ENCODE data around the gene LIMS1. TPM values are rescaled to one million over a fixed set of nuclear protein-coding genes. Genes with fewer than 3 reads are reported as not detected.

Gene LIMS1
- total and polyA plus RNA-seq, 2 experiments from 2014 or later, result 82.0 to 122 TPM

DNA sequence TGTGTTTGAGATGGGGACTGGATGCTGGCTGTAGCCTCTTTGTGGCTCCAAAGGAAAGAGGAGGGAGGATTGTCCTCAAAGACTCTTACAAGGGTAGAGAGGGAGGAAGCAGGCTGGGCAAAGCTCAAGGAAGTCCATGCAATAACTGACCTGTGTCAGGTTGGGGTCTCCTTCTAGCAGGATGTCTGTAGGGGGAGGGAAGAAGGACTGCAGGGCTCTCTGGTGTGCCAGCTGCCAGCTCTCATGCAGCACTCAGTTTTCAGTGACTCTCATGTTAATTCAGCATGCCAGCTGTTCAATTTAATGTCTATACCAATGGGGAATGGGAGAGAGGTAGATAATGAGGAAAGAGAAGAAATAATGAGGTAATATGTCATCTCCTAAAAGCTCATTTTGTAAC, 99.7 kb downstream of the LIMS1 start:
- H3K27me3 ChIP-seq (replicated peaks; ENCODE audit: insufficient read depth), result no peaks in the 10 kb centered on the region
- H3K36me3 ChIP-seq (ENCODE audit: low read depth), result no peaks in the 10 kb centered on the region
- H3K79me2 ChIP-seq (ENCODE audit: insufficient read depth), result peaks cover 86% of the 10 kb centered on the region
- peaks cover 28% of the 10 kb centered on the region for H3K4me1 ChIP-seq (ENCODE audit: insufficient read depth)
- H3K4me3 ChIP-seq, result no peak overlapping the region
- H3K4me2 ChIP-seq (ENCODE audit: unreplicated experiment), result no peak overlapping the region
- no peak overlapping the region for H2AFZ ChIP-seq
- no peaks in the 10 kb centered on the region; the same call in none of the 2 replicates for H4K20me1 ChIP-seq (ENCODE audit: insufficient read depth)
- in situ Hi-C loops (cut with MboI), result no loop called here
- TF ChIP-seq EZH2 (IDR thresholded peaks at IDR 0.05; ENCODE audit: insufficient read depth, poor library complexity, severe bottlenecking), result no peak
- TF ChIP-seq EZH2phosphoT487 (IDR thresholded peaks at IDR 0.05; ENCODE audit: insufficient read depth, low read depth), result no peak
- DNase-seq, result no peak
- H3K27ac ChIP-seq, result no peak overlapping the region
- no peaks in the 10 kb centered on the region for H3K9me2 ChIP-seq (ENCODE audit: insufficient read depth)
- H3K9me3 ChIP-seq (ENCODE audit: low read depth), result no peaks in the 10 kb centered on the region
- peaks cover 27% of the 10 kb centered on the region for H3F3A ChIP-seq (ENCODE audit: insufficient read depth)
- no peak overlapping the region for H3K9ac ChIP-seq

DNA sequence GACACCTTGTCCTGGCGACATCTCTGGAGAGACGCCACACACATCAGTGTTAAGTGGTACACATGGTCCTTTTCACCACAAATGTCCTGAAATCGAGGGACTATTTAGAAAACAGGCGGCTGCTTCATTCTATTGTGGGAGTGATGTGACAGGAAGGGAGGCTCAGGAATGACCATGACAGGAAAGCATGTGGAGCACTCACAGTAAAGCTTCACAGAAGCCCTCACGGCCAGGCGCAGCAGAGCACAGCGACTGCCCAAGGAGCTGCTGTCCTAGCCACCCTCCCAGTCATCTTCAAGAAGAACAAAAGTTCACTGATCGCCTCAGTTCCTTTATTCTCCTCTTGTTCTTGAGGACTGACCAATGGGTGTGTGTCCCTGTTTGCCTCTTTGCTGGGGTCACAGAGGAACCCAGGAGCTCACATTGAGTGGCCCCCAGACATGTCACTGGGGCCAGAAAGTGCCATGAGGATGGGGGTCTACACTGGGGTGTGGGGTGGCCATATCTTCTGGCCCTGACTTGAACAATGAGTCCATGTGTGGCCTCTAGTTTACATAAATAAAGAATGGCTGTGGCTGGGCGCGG, 100.4 kb downstream of the LIMS1 start:
- peaks cover 84% of the 10 kb centered on the region for H3K79me2 ChIP-seq (ENCODE audit: insufficient read depth)

DNA sequence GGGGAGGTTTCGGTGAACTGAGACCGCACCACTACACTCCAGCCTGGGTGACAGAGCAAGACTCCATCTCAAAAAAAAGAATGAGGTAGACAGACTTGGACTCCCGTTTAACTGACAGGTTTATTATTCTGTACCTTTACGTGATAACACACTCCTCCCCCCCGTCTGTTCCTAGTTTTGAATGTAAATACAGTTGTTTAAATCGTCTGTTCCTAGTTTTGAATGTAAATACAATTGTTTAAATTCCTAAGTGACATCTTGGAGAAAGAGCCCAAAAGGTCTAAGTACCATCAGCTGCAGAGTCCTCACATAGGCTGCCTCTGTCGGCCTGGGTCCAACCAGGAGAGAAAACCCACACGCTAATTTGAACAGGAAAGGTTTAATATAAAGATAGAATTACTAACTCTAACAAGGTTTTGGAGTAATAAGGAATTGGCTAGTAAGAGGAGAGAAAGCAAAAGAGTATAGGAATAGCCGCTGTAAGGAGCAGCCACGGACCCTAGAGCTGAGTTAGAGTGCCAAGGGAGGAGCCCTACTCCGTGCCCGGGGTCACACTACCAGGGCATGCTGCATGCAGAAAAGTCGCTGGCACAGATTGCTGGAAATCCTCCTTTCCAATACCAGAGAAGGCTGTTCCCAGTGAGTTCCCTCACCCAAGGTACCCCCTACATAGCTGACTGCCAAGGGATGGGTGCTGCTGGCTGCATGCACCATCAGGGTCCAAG, 101.5 kb downstream of the LIMS1 start:
- Histone ChIP-seq H3F3A (ENCODE audit: insufficient read depth) (peaks cover 44% of the 10 kb centered on the region), H3K9ac (no peak overlapping the region), H3K27me3 (replicated peaks; ENCODE audit: insufficient read depth) (no peaks in the 10 kb centered on the region), H3K36me3 (ENCODE audit: low read depth) (no peaks in the 10 kb centered on the region), H4K20me1 (ENCODE audit: insufficient read depth) (no peaks in the 10 kb centered on the region; the same call in none of the 2 replicates), H3K9me3 (ENCODE audit: low read depth) (no peaks in the 10 kb centered on the region), H3K4me3 (no peak overlapping the region), H3K9me2 (ENCODE audit: insufficient read depth) (no peaks in the 10 kb centered on the region), H3K4me1 (ENCODE audit: insufficient read depth) (peaks cover 43% of the 10 kb centered on the region), H3K27ac (no peak overlapping the region), H3K4me2 (ENCODE audit: unreplicated experiment) (no peak overlapping the region), H2AFZ (no peak overlapping the region), H3K79me2 (ENCODE audit: insufficient read depth) (peaks cover 76% of the 10 kb centered on the region)
- WGBS, 2 experiments (ENCODE audit: low coverage in 1 of 2, low lambda C conversion rate in 2 of 2, missing lambda C conversion rate in 2 of 2), result 66 to 70% methylated on average over 13 of the region's 13 CpGs
- TF ChIP-seq EZH2 (IDR thresholded peaks at IDR 0.05; ENCODE audit: insufficient read depth, poor library complexity, severe bottlenecking), result no peak
- TF ChIP-seq EZH2phosphoT487 (IDR thresholded peaks at IDR 0.05; ENCODE audit: insufficient read depth, low read depth), result no peak
- no peak for DNase-seq
- in situ Hi-C loops (cut with MboI), result no loop called here

More for the DNA sequence above, 100.4 kb downstream of the LIMS1 start:
- no peak overlapping the region for H3K27ac ChIP-seq
- H2AFZ ChIP-seq, result no peak overlapping the region
- TF ChIP-seq EZH2 (IDR thresholded peaks at IDR 0.05; ENCODE audit: insufficient read depth, poor library complexity, severe bottlenecking) (no peak), EZH2phosphoT487 (IDR thresholded peaks at IDR 0.05; ENCODE audit: insufficient read depth, low read depth) (no peak)
- H3K4me1 ChIP-seq (ENCODE audit: insufficient read depth), result peaks cover 35% of the 10 kb centered on the region
- no peaks in the 10 kb centered on the region for H3K27me3 ChIP-seq (replicated peaks; ENCODE audit: insufficient read depth)
- no peak overlapping the region for H3K4me2 ChIP-seq (ENCODE audit: unreplicated experiment)
- in situ Hi-C loops (cut with MboI), result no loop called here
- no peaks in the 10 kb centered on the region for H3K9me3 ChIP-seq (ENCODE audit: low read depth)
- H3K36me3 ChIP-seq (ENCODE audit: low read depth), result no peaks in the 10 kb centered on the region
- 71 to 72% methylated on average over 10 of the region's 10 CpGs for WGBS, 2 experiments (ENCODE audit: low coverage in 1 of 2, low lambda C conversion rate in 2 of 2, missing lambda C conversion rate in 2 of 2)
- DNase-seq, result no peak
- H3K4me3 ChIP-seq, result no peak overlapping the region
- H3K9ac ChIP-seq, result no peak overlapping the region
- no peaks in the 10 kb centered on the region for H3K9me2 ChIP-seq (ENCODE audit: insufficient read depth)
- peaks cover 33% of the 10 kb centered on the region for H3F3A ChIP-seq (ENCODE audit: insufficient read depth)
- no peaks in the 10 kb centered on the region; the same call in none of the 2 replicates for H4K20me1 ChIP-seq (ENCODE audit: insufficient read depth)

DNA sequence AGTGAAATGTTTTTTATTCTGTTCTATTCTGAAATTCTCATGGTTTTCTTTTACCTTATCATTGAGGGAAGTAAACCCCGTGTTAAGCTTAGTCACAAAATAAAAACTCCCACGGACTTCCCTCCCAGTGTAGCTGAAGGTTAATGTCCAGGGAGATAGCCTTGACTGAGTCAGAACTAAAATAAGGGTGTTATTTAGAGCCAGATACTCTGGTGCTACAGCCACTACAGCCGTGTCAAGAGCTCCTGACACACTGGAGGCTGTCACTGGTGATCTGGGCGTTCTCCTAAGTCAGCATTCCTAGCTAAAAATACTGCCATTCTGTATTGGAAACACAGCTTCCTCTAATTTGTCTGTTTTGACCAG, 103.0 kb downstream of the LIMS1 start:
- Histone ChIP-seq H3K4me3 (peak overlapping the region; percentile 23), H3K9me2 (ENCODE audit: insufficient read depth) (no peaks in the 10 kb centered on the region), H3K27me3 (replicated peaks; ENCODE audit: insufficient read depth) (no peaks in the 10 kb centered on the region), H3K9me3 (ENCODE audit: low read depth) (no peaks in the 10 kb centered on the region), H4K20me1 (ENCODE audit: insufficient read depth) (no peaks in the 10 kb centered on the region), H3K36me3 (ENCODE audit: low read depth) (no peaks in the 10 kb centered on the region), H3K4me1 (ENCODE audit: insufficient read depth) (peaks cover 53% of the 10 kb centered on the region), H3F3A (ENCODE audit: insufficient read depth) (peaks cover 57% of the 10 kb centered on the region), H3K4me2 (ENCODE audit: unreplicated experiment) (peak overlapping the region; percentile 72), H3K9ac (peak overlapping the region; percentile 66), H2AFZ (no peak overlapping the region), H3K79me2 (ENCODE audit: insufficient read depth) (peaks cover 73% of the 10 kb centered on the region), H3K27ac (peak overlapping the region; percentile 83)
- TF ChIP-seq EZH2phosphoT487 (IDR thresholded peaks at IDR 0.05; ENCODE audit: insufficient read depth, low read depth) (no peak), EZH2 (IDR thresholded peaks at IDR 0.05; ENCODE audit: insufficient read depth, poor library complexity, severe bottlenecking) (no peak)
- DNase-seq, result peak; percentile 93
- in situ Hi-C loops (cut with MboI), result no loop called here
- 1 to 3% methylated on average over 4 of the region's 4 CpGs for WGBS, 2 experiments (ENCODE audit: low coverage in 1 of 2, low lambda C conversion rate in 2 of 2, missing lambda C conversion rate in 2 of 2)

Data from GM23248 (cell line).